Epithelial cell of esophagus (primary cell): ENCODE results near the gene UBE2G2.

Source experiments
- DNase-seq: peaks from one replicate; pipeline ENCODE4 v3.0.0; 2010; ENCODE audit warnings: low read depth
- H3K4me3 ChIP-seq: 2 replicates; pipeline ENCODE4 v1.5.1; 2011; ENCODE audit warnings: mild to moderate bottlenecking, low read length, control low read depth
- TF ChIP-seq, protein P1 (sequence below): IDR thresholded peaks from 2 replicates; pipeline ENCODE4 v1.5.1; 2011; ENCODE audit warnings: low read depth, mild to moderate bottlenecking, low read length, control low read depth, inconsistent platforms; ENCODE audit not compliant: insufficient read depth; ENCODE audit errors: missing control alignments

Gene UBE2G2

DNA sequence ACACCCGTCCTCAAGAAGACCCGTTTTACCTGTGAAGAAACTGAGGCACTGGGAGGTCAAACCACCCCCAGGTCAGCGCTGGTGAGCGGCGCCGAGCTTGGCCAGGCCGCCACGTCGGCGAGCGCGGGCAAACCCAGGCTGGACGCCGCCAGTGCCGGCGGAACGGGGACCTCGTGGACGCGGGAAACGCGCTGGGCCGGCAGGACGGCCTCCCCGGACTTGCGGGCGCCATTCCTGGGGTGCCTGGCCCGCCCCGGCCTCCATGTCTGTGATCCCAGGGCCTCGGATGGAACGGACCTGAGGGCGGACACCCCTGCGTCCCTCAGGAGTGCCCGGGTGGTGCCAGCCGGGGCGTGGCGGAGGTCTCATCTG, 17.0 kb upstream of the UBE2G2 start:
- peak overlapping the region; percentile 42 for H3K4me3 ChIP-seq
- TF ChIP-seq, protein P1, sequence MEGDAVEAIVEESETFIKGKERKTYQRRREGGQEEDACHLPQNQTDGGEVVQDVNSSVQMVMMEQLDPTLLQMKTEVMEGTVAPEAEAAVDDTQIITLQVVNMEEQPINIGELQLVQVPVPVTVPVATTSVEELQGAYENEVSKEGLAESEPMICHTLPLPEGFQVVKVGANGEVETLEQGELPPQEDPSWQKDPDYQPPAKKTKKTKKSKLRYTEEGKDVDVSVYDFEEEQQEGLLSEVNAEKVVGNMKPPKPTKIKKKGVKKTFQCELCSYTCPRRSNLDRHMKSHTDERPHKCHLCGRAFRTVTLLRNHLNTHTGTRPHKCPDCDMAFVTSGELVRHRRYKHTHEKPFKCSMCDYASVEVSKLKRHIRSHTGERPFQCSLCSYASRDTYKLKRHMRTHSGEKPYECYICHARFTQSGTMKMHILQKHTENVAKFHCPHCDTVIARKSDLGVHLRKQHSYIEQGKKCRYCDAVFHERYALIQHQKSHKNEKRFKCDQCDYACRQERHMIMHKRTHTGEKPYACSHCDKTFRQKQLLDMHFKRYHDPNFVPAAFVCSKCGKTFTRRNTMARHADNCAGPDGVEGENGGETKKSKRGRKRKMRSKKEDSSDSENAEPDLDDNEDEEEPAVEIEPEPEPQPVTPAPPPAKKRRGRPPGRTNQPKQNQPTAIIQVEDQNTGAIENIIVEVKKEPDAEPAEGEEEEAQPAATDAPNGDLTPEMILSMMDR, result no peak
- no peak for DNase-seq

DNA sequence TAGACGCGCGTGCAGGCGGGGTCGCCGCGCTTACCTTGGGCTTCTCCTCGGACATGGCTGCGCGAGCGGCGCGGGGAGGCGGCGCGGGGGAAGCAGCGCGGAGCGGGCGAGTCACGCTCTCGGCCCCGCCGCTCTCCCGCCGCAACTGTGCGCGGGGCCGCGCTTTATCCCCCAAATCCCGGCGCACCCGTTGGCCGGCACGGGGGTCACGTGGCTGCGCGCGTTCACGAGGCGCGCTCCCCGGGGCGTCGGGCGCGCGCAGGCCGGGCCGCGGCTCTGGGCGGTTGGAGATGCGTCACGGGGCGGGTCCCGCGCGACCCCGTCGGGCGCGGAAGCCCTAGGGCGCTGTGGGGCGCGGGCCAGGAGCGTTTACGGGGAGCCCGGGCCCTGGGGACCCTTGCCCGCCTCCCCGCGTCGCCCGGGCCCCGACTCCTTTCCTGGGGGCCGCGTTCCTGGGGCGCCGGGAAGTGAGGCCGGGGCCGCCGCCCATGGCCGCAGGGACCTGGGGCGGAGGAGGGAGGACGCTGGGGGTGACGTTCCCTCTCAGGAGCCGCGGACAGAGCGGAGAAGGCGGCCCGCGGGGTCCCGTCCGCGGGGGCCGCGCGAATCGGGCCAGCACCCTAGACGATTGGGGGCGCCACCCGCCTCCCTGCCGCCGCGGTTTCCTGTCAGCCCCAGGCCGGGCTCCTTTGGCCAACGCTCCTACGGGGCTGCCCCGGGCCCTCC, 16.5 kb upstream of the UBE2G2 start, which contains the start of gene SUMO3:
Gene SUMO3, minus strand, starts transcription at position 149 of the 726 bp plus-strand sequence. Its CDS starts 94 bp downstream, at position 55.
- TF ChIP-seq, protein P1, result no peak
- DNase-seq, result peak; percentile 78
- peak within 1 kb of the TSS; percentile 66 for H3K4me3 ChIP-seq

DNA sequence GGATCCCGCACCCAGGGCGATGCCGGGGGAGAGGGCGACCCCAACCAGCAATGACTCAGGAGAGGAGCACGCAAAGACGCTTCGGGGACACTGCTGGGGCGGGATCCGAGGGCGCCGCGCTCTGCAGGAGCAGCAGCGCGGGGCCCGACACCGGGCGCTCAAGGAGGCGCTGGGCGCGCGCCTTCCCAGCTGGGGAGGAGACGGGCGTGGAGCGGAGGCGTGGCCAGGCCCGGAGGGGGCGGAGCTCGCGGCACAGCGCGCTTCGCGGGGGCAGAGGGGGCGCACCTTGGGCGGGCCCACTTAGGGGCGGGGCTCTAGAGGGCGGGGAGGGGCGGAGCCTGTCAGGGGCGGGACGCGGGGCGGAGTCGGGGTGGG, 15.9 kb upstream of the UBE2G2 start:
- TF ChIP-seq, protein P1, result no peak
- peak overlapping the region; percentile 66 for H3K4me3 ChIP-seq
- DNase-seq, result peak; percentile 95

DNA sequence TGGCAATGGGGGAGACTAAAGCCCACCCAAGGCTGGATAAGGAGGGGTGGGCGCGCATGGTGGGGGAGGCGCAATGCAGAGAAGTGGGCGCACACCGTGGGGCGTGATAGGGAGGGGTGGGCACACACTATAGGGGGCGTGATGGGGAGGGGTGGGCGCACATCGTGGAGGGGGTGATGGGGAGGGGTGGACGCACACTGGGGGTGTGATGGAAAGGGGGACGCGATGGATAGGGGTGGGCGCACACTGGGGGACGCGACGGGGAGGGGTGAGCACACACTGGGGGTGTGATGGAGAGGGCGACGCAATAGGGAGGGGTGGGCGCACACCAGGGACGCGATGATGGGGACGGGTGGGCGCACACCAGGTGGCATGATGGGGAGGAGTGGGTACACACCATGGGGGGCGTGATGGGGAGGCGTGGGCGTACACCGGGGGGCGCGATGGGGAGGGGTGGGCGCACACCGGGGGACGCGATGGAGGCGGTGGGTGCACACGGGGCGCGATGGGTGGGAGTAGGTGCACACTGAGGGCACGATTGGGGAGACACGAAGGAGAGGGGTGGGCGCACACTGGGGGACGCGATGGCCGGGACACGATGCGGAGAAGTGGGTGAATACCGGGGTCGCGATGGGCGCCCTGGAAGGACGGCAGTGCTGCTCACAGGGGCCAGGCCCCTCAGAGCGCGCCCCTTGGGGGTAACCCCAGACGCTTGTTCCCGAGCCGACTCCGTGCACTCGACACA, 15.3 kb upstream of the UBE2G2 start:
- TF ChIP-seq, protein P1, result no peak
- no peak for DNase-seq
- peak overlapping the region; percentile 66 for H3K4me3 ChIP-seq

DNA sequence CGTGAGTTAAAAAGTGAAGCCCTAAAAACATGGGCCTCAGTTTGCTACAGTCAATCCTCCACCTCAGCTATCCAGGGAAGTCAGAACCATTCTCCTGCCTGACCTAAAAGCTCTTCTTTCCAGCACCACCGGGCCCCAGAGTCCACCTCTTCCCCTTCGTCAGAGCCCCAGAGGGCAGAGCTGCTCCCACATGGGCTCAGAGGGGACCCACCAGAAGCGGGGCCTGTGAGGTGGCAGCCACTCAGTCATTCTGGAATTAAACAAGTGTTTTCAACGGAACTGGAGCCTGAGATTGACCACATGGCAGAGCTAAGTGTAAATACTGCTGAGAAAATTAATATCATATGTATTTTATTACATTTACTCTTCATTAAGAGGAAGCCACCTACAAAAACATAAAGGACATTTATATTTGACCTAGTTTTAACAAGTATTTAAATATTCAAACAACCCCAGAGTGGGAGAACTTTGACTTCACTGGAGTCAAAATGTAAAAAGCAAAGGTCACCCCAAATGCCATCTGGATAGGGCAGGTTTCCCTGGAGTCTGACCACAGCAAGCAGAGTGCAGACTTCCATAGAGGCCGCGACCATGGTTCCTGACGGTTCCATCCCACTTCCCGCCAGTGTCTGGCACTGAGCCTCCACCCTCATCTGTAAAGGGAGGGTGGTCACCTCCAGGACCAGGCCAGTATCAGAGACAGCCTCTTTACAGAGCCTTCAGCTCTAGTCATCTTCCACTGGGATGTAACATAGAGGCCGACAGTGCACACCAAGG, 14.4 kb upstream of the UBE2G2 start:
- no peak overlapping the region for H3K4me3 ChIP-seq
- TF ChIP-seq, protein P1, result no peak
- DNase-seq, result no peak

DNA sequence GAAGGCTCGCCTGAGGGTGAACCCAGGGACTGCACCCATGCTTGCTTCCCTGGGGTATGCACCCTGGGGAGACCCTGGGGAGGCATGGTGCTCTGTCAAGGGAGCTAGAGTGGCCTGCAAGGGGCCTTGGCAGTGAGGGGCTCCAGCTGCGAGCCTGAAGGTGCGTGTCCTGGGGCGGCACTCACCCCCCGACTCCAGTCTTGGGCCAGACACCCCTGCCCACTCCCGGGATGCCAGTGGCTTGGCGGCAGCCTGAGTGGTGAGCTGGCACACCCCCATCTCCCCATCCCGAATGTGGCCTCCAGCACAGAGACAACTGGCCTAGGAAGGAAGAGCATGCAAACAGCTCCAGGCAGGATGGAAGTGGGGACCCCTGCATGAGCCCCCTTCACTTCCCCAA, 13.6 kb upstream of the UBE2G2 start:
- H3K4me3 ChIP-seq, result no peak overlapping the region
- DNase-seq, result no peak
- TF ChIP-seq, protein P1, result no peak
